GM10248 (cell line): ENCODE measurements around the gene MALRD1.

Experiments used
- CTCF ChIA-PET: fragments of 300-600 bp; sonication (Branson Sonifier 250); formaldehyde crosslinking; extraction: SDS; loops from one replicate; lab custom pipeline; 2021; ENCODE audit warnings: antibody characterized with exemption; lab: Yijun Ruan, JAX
- POLR2A ChIA-PET: fragments of 350-650 bp; sonication (Branson Sonifier 250); formaldehyde crosslinking; extraction: SDS; loops from one replicate; lab custom pipeline; 2020; ENCODE audit warnings: antibody characterized with exemption; lab: Yijun Ruan, JAX
- DNase-seq: peaks from one replicate; pipeline ENCODE4 v3.0.0; 2012; ENCODE audit errors: extremely low spot score
- TF ChIP-seq, protein P1 (sequence below): IDR thresholded peaks from 2 replicates; pipeline ENCODE4 v1.5.1; 2012; ENCODE audit warnings: mild to moderate bottlenecking, low read depth; ENCODE audit errors: extremely low read depth, missing control alignments, control extremely low read depth

MALRD1 gene

DNA sequence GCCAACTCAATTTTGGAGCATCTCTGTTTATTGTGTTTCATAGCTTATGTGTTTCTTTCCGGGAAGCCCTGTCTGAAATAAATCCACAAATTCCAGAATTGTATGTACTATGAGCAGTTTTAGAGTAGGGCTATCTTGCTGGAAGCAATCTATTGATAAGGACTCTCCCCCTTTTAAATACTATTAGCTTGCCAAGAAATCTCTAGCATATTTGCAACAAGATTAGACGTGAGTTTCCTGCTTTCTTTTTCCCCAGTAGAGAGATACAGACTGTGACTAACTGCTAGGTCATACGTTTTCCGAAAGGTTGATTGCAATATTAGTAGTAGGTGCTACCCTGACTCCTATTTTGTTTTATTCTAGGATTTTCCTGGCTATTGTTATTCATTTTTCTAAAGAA lies 277.0 kb downstream of the MALRD1 start:
- CTCF ChIA-PET = no interaction called here
- DNase-seq = no peak
- TF ChIP-seq, protein P1, sequence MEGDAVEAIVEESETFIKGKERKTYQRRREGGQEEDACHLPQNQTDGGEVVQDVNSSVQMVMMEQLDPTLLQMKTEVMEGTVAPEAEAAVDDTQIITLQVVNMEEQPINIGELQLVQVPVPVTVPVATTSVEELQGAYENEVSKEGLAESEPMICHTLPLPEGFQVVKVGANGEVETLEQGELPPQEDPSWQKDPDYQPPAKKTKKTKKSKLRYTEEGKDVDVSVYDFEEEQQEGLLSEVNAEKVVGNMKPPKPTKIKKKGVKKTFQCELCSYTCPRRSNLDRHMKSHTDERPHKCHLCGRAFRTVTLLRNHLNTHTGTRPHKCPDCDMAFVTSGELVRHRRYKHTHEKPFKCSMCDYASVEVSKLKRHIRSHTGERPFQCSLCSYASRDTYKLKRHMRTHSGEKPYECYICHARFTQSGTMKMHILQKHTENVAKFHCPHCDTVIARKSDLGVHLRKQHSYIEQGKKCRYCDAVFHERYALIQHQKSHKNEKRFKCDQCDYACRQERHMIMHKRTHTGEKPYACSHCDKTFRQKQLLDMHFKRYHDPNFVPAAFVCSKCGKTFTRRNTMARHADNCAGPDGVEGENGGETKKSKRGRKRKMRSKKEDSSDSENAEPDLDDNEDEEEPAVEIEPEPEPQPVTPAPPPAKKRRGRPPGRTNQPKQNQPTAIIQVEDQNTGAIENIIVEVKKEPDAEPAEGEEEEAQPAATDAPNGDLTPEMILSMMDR = no peak
- POLR2A ChIA-PET = no interaction called here

DNA sequence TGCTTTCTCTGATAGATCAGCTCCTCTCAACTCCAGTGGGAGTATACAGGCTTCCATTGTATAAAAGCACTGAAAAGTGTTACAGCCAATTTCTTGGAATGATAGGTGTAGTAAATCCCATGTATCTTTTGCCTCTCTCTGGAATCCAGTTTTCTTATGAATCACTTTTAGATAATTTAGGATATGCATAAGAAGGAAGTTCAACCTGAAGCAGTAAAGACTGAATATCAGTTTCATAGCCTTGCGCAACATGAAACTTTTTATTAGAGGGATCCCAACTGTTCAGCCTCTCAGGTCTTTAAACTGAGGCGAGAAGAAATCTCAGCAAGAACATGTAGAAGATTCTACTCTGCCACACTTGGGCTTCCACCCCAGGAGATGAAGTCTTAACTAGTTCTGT lies 280.0 kb downstream of the MALRD1 start:
- ChIA-PET POLR2A (no interaction called here), CTCF (no interaction called here)
- DNase-seq = no peak
- TF ChIP-seq, protein P1 = no peak

DNA sequence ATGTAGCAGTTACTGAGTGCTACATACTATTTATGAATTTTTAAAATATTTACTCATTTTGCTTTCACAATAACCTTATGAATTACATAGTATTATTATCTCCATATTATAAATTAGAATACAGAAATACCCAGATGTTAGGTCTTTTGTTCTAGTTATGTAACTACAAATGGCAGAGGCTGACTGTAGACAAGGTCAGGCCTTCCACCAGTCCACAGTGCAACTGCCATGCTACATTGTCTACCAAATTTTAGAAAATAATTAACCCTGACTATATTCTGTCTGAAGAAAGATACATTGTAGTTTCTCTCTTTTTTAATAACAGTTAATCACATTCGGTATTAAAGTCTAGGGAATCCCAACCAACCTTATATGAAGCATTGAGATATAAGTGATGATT lies 280.9 kb downstream of the MALRD1 start:
- TF ChIP-seq, protein P1 = no peak
- DNase-seq = no peak
- POLR2A ChIA-PET = no interaction called here
- CTCF ChIA-PET = no interaction called here

DNA sequence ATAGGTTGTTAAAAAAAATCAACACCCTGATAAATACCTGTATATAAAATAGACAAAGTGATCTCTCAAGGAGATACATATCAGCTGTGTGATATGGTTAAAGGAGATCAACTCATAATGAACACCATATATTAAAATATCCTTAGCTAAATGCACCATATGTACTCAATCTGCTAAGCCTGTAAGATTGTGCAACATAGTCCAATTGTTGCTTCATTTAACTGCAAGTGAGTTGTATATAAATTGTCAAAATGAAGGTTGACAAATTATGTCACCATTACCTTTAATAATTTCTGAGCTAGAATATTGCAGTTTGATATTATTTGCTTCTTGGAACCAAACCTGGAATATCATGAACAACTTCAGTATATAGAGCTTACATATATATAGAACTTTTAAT lies 283.7 kb downstream of the MALRD1 start:
- no peak for DNase-seq
- POLR2A ChIA-PET = interaction anchor here (0.6 kb wide), 1 partner anchor 1528 kb away, joined by 3 read pairs; no protein-coding TSS in a partner anchor
- CTCF ChIA-PET = no interaction called here
- TF ChIP-seq, protein P1 = no peak

DNA sequence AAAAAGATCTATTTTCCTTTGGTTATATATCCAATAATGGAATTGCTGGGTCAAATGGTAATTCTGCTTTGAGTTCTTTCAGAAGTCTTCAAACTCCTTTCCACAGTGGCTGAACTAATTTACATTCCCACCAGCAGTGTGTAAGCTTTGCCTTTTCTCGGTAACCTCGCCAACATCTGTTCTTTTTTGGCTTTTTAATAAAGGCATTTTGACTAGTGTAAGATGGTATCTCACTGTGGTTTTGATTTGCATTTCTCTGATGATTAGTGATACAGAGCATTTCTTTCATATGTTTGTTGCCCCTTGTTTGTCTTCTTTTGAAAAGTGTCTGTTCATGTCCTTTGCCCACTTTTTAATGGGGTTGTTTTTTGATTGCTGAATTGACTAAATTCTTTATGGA lies 285.0 kb downstream of the MALRD1 start:
- TF ChIP-seq, protein P1 = no peak
- POLR2A ChIA-PET = no interaction called here
- DNase-seq = no peak
- CTCF ChIA-PET = no interaction called here

DNA sequence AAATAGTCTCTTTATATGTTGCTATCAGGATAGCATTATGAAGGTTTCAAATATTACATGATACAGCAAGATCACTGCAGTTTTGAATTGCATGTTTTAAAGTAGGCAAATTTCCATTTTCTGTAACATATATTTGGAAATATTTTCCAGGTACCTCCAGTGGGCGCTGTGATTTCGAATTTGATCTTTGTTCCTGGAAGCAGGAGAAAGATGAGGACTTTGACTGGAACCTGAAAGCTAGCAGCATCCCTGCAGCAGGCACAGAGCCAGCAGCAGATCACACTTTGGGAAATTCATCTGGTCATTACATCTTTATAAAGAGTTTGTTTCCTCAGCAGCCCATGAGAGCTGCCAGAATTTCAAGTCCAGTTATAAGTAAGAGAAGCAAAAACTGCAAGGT lies 299.0 kb downstream of the MALRD1 start:
- DNase-seq = no peak
- POLR2A ChIA-PET = no interaction called here
- TF ChIP-seq, protein P1 = no peak
- CTCF ChIA-PET = no interaction called here

DNA sequence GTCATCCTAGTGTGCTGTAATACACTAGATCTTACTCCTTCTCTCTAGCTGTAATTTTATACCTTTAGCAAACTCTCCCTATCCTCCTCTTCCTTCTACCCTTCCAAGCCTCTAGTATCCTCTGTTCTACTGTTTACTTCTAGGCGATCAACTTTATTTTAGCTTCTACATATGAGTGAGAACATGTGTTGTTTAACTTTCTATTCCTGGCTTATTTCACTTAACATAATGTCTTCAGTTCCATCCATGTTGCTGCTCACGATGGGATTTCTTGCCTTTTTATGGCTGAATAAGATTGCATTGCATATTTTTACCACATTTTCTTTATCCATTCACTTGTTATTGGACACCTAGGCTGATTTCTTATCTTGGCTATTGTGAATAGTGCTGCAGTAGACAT lies 318.6 kb downstream of the MALRD1 start:
- CTCF ChIA-PET = no interaction called here
- POLR2A ChIA-PET = no interaction called here
- TF ChIP-seq, protein P1 = no peak
- DNase-seq = no peak
